OCI-LY3 (cell line): ENCODE data around the gene FAAP20.

Experiments used
- H2AFZ ChIP-seq: fragments of 200-600, 300-600 bp; shearing (Covaris generic); 2 replicates; pipeline ENCODE4 v1.6.0; 2014; ENCODE audit warnings: antibody characterized with exemption, low read depth, low read length
- H3K27ac ChIP-seq: fragments of 200-600, 300-600 bp; sonication (generic); 2 replicates; pipeline ENCODE4 v1.5.1; 2014; ENCODE audit warnings: mild to moderate bottlenecking, low read length, moderate library complexity, mixed read lengths
- H3K27me3 ChIP-seq: fragments of 200-600, 300-600 bp; sonication (generic); 2 replicates; pipeline ENCODE4 v1.6.1; 2014; ENCODE audit warnings: low read depth, low read length, mixed read lengths
- H3K36me3 ChIP-seq: fragments of 200-600, 300-600 bp; sonication (generic); replicated peaks from 2 replicates; pipeline ENCODE3; 2014; ENCODE audit warnings: low read depth, low read length, mixed read lengths
- H3K4me1 ChIP-seq: fragments of 300-600, 200-600 bp; sonication (generic); 2 replicates; pipeline ENCODE4 v1.6.1; 2014; ENCODE audit warnings: low read length, mixed read lengths
- H3K4me2 ChIP-seq: fragments of 200-600, 300-600 bp; sonication (generic); 2 replicates; pipeline ENCODE4 v1.6.1; 2014; ENCODE audit warnings: low read length, mixed read lengths
- H3K4me3 ChIP-seq: fragments of 300-600, 200-600 bp; sonication (generic); 2 replicates; pipeline ENCODE4 v1.5.1; 2014; ENCODE audit warnings: antibody characterized with exemption, mild to moderate bottlenecking, low read length, moderate library complexity
- H3K79me2 ChIP-seq: fragments of 300-600, 200-600 bp; shearing (Covaris generic); 2 replicates; pipeline ENCODE4 v1.6.1; 2014; ENCODE audit warnings: mild to moderate bottlenecking, low read length, mixed read lengths
- H3K9ac ChIP-seq: fragments of 300-600, 200-600 bp; shearing (Covaris generic); 2 replicates; pipeline ENCODE4 v1.6.0; 2014; ENCODE audit warnings: mild to moderate bottlenecking, low read length, moderate library complexity
- H3K9me3 ChIP-seq: fragments of 200-600, 300-600 bp; shearing (Covaris generic); 2 replicates; pipeline ENCODE4 v1.6.1; 2014; ENCODE audit warnings: low read length, mixed read lengths; ENCODE audit not compliant: insufficient read depth
- H4K20me1 ChIP-seq: fragments of 200-600, 300-600 bp; sonication (generic); 2 replicates; pipeline ENCODE4 v1.6.1; 2016; ENCODE audit warnings: low read length, mixed read lengths; ENCODE audit not compliant: insufficient read depth
- EZH2phosphoT487 ChIP-seq: fragments of 200-600 bp; shearing (Covaris generic); IDR thresholded peaks from 2 replicates; pipeline ENCODE4 v1.6.1; 2018; ENCODE audit warnings: antibody characterized with exemption, mixed run types, low read depth
- TF ChIP-seq, protein P1 (sequence below): fragments of 200-600, 300-600 bp; sonication (generic); IDR thresholded peaks from 2 replicates; pipeline ENCODE4 v1.5.1; 2014; ENCODE audit warnings: antibody characterized with exemption, low read length, low read depth

FAAP20 gene

DNA sequence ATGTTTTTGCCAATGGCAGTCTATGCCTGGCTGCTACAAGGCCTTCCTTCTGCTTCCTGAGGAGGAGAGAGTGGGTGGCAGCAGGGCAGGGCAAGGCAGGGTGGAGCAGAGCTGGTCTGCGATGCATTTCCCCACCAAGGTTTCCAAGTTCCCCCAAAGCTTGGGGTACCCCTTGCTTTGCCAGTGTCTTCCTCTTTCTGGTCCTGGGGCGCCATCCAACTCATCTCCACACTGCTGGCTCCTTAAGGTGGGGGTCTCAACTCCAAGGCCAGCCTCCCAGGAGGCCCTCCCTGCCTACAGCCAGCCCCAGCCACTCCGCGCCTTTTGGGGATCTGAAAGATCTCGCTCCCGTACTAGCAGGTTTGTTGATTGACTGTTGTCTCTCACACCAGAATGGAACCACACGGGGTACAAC, 29.6 kb upstream of the FAAP20 start:
- Histone ChIP-seq H3K27ac (no peak overlapping the region), H2AFZ (no peak overlapping the region), H3K4me3 (no peak overlapping the region), H3K4me1 (peaks cover 7% of the 10 kb centered on the region), H3K9me3 (no peaks in the 10 kb centered on the region), H3K27me3 (0 out of 2 replicates have a peak, but pooled peaks cover 3% of the 10 kb centered on the region), H3K79me2 (peaks cover 5% of the 10 kb centered on the region), H4K20me1 (peaks cover 3% of the 10 kb centered on the region), H3K36me3 (peaks cover under 1% of the 10 kb centered on the region), H3K9ac (no peak overlapping the region), H3K4me2 (no peak overlapping the region)
- TF ChIP-seq, protein P1, sequence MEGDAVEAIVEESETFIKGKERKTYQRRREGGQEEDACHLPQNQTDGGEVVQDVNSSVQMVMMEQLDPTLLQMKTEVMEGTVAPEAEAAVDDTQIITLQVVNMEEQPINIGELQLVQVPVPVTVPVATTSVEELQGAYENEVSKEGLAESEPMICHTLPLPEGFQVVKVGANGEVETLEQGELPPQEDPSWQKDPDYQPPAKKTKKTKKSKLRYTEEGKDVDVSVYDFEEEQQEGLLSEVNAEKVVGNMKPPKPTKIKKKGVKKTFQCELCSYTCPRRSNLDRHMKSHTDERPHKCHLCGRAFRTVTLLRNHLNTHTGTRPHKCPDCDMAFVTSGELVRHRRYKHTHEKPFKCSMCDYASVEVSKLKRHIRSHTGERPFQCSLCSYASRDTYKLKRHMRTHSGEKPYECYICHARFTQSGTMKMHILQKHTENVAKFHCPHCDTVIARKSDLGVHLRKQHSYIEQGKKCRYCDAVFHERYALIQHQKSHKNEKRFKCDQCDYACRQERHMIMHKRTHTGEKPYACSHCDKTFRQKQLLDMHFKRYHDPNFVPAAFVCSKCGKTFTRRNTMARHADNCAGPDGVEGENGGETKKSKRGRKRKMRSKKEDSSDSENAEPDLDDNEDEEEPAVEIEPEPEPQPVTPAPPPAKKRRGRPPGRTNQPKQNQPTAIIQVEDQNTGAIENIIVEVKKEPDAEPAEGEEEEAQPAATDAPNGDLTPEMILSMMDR = no peak
- TF ChIP-seq EZH2phosphoT487 = no peak

- Histone ChIP-seq H3K9me3 (peaks cover 6% of the 10 kb centered on the region; the same call in 1 of the 2 replicates), H3K4me3 (no peak overlapping the region), H3K27ac (no peak overlapping the region), H3K4me2 (no peak overlapping the region), H2AFZ (no peak overlapping the region), H3K36me3 (no peaks in the 10 kb centered on the region), H3K79me2 (no peaks in the 10 kb centered on the region), H3K27me3 (0 out of 2 replicates have a peak, but pooled peaks cover 3% of the 10 kb centered on the region), H3K4me1 (no peaks in the 10 kb centered on the region), H4K20me1 (no peaks in the 10 kb centered on the region), H3K9ac (no peak overlapping the region)
- TF ChIP-seq, protein P1 = no peak
- TF ChIP-seq EZH2phosphoT487 = no peak
Measured at GRCh38 chr1:2221271-2221670, 26.7 kb upstream of the FAAP20 start.

GRCh38 chr1:2216767-2217058, 22.1 kb upstream of the FAAP20 start:
- Histone ChIP-seq H3K36me3 (no peaks in the 10 kb centered on the region), H3K4me3 (no peak overlapping the region), H3K4me1 (no peaks in the 10 kb centered on the region), H3K27ac (no peak overlapping the region), H4K20me1 (no peaks in the 10 kb centered on the region), H2AFZ (no peak overlapping the region), H3K27me3 (no peaks in the 10 kb centered on the region), H3K9me3 (peaks cover 6% of the 10 kb centered on the region; the same call in 1 of the 2 replicates), H3K79me2 (no peaks in the 10 kb centered on the region), H3K4me2 (no peak overlapping the region), H3K9ac (no peak overlapping the region)
- TF ChIP-seq, protein P1 = no peak
- TF ChIP-seq EZH2phosphoT487 = no peak

GRCh38 chr1:2215909-2216766, 21.6 kb upstream of the FAAP20 start:
- Histone ChIP-seq H3K9me3 (peaks cover 6% of the 10 kb centered on the region; the same call in 1 of the 2 replicates), H2AFZ (no peak overlapping the region), H3K27me3 (no peaks in the 10 kb centered on the region), H3K79me2 (no peaks in the 10 kb centered on the region), H4K20me1 (no peaks in the 10 kb centered on the region), H3K4me3 (no peak overlapping the region), H3K36me3 (no peaks in the 10 kb centered on the region), H3K27ac (no peak overlapping the region), H3K4me2 (no peak overlapping the region), H3K9ac (no peak overlapping the region), H3K4me1 (no peaks in the 10 kb centered on the region)
- TF ChIP-seq EZH2phosphoT487 = no peak
- TF ChIP-seq, protein P1 = no peak
